Inflammatory macrophage treated with lipopolysaccharide for 1 hour (primary cell): Measurements from ENCODE around the gene DHCR7.

ENCODE experiments used
- DNase-seq, 2 donors: peaks; one replicate each; pipeline ENCODE4 v3.0.0-alpha.2; 2020 to 2022

DHCR7 gene

DNA sequence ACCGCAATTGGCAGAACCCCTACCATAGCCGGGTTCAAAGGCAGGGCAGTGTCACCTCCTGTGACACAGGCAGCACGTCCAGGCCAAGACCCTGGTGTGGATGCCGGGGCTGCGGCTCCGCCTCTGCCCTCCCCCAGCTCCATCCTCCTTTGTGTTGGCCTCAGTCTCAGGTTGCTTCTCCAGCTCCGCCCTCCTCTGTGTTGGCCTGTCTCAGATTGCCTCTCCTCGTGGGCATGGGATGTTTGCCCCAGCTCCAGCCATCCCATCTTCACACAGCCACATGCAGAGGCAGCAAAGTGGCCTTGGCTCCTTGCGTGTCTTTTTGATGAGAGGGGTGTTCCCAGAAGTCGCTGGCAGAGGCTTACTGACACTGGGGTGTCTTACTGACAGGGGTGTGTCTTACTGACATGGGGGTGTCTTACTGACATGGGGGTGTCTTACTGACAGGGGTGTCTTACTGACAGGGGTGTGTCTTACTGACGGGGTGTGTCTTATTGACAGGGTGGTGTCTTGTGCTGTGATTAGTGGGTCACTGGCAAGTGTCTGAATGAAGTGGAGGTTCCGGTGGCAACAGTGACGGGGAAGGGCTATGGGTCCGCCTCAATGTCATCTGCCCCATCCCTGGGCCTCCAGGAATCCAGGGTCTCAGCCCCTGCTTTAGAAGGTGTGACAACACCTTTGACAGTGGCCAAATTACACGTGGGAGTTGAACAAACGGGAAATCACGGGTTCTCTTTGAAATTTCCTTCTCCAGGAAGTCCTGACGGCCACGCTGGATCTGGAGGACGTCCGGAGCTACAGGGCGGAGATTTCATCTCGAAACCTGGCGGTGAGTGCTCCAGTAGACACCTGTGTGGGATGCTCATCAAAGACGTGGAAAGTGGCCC, 29.7 kb upstream of the DHCR7 start:
- DNase-seq: no peak

DNA sequence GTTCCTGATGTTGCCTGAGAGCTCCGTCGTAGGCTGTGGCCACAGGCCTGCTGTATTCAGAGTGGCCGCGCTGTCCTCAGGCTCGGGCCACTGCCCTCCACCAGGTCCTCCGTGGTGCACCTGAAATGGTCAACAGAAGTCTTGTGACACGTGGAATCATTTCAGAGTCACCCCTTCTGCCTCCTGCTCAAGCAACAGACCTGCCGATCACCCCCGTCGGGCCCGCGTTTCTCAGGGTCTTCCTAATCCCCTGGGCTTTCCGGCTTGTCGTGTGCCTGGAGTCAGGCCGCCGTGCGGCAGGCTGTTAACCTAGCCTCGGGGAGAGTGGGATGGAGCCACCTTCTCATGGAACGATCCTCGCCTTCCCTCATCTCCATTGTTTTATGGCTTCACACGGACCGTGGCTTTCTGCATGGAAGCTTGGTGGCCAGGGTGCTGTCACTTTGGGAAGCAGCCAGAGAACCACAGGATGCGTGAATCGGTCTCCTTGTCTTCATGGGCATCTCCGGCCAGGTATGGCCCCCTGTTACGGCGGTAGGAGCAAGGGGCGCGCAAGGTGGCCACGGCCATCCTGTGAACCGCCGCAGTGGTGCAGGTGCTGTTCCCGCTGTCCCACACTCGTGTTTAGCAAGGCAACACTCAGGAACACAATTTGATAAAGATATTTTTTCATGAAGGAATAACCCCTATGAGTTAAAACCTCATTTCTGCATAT, 28.9 kb upstream of the DHCR7 start:
- DNase-seq: no peak

DNA sequence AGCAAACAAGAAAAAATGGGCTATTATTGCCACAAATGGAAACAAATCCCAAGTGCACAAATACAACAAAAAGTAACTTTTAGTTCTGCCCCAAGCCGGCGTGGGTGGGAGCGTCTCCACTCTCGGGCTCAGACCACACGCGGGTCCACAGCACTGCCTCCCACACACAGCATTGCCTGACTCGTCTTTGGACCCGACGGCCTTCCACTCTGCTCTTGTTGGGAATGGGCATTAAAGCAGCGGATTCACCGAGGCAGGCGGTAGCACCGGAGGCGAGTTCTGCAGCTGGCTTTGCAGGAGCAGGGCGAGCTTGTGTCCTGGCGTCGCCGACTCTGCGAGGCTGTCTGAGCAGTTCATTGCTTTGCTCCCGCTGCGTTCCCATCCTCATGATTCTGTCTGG, 27.8 kb upstream of the DHCR7 start:
- no peak for DNase-seq

DNA sequence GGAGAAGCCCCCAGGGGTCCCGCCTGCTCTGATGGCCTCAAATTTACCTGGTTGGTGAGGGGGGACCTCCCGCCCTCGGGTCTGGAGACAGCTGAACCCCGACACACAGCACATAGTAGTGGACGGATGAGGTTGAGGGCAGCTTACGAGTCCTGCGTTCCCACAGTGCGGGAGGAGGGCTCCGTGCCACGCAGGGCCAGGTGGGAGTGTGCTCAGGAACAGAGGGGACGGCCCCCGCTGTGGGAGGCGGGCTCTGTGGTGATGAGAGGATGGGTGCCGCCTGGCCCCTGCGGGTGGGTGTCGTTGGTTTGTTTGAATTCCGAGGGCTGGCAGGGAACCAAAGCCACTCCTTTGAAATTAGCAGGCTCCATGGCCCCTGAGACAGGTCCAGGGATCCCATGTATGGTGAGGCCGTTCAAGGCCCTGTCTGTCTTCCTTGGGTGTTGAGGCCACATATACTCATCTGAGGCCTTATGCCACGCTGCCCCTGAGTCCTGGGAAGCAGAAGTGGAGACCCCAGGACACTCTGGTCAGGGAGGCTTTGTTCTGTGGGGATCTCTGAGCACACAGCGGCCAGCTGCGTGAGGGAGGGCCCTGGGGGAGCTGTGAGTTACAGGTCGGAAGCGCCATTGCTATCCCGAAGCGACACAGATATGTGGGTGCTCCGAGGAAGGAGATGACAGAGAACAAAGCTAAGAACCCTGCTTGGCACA, 26.7 kb upstream of the DHCR7 start:
- no peak for DNase-seq

DNA sequence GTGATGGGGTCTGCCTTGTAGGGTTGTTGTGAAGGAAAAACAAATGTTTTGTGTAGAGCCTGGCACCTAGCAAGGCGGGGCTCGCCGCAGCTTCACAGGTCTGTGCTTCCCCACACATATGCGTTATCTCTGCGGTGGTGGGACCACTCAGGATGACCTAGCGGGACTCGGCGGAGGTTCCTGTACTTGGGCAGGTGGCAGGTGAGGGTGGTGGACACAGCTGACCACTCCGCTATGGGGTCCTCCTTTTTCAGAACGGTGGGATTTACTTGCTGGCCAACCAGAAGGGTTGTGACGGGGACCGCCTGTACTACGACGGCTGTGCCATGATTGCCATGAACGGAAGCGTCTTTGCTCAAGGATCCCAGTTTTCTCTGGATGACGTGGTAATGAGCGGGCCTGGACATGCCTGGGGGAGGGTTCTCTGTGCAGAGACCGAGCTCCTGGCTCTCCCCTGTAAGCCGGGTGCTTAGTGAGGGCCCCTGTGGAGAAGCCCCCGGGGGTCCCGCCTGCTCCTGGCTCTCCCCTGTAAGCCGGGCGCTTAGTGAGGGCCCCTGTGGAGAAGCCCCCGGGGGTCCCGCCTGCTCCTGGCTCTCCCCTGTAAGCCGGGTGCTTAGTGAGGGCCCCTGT, 26.1 kb upstream of the DHCR7 start:
- no peak for DNase-seq

DNA sequence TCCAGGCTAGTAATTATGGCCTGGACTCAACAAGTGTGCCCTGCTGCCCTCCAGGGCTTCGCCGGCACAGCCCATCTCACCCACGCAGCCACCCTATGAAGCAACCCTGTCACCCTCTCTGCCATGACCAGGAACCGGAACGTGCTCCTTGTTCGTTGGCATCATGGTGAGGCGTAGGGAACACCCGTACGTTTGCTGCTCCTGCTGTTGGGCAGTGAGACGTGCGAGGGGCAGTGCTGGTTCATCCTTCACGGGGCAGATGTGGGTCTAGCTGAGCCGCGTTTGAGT, 25.5 kb upstream of the DHCR7 start:
- DNase-seq: no peak

DNA sequence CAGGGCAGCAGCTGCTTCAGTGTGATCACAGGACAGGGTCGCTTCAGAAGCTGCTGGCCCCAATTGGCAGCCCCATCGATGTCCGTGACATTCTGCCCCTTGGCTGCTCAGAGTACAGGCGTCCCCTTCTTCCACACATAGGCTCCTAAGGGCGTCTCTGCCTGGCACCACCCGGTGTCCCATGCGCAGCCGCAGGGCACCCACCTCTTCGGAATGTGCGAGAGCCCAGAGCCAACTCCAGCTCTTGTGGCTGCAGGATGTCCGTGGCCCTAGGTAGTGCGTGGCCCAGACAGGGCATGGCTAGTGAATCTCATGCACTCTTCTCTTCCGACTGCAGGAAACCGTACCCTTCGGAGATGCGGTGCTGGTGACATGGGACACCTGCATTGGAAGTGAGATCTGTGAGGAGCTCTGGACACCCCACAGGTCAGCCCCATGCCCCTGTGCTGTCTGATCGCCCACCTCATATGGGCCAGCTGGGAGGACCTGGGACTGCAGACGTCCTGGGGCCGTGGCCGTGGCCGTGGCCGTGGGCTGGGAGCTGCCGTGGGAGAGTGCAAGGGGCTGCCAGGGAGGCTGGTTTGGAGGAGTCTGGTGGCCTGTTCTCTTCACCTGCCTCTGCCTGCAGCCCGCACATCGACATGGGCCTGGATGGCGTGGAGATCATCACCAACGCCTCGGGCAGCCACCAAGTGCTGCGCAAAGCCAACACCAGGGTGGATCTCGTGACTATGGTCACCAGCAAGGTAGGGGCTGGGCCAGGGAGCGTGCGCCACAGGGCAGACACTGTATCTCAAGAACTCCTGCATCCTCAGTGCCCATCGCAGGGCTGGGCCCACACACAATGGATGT, 25.0 kb upstream of the DHCR7 start:
- DNase-seq: no peak

DNA sequence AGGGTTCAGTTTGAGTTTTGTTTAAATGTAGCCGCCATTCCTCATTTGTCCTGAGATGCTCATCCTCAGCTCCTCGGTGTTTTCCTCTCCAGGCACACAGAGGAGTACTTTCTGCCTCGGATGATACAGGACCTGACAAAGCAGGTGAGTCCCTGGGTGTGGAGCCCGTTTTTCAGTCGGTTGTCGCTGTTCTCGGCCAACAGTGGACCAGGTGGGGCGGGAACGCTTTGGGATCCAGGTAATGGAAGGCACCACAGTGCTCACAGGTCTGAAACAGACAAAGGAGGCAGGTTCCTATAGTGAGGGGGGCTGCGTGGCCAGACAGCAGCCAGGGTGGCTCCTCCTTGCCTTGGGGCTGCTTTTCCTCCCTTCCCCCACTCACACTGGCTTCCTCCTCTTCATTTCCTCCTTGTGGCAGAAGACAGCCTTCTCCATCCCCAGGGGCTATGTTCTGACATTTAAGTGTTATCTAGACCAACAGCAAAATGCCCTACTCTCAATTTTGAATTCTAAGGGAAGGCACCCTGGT, 24.2 kb upstream of the DHCR7 start:
- no peak for DNase-seq

DNA sequence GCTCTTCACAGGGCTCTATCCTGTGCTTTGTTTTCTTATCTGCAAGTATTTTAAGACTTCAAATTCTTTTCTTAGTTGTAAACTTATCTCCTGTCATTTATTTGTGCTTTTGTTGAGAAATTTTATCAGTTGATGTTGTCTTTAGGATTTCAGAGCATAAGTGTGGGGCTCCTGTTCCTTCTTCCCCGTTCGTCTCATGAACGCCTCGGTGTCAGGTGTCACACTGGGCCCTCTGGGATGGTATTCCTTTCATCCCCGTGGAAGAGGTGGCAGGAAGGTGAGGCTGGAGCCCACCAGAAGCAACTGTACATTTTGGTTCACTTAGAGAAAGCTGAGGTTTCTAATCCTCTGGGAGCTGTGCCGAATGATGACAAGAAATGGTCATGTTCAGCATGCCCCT, 22.8 kb upstream of the DHCR7 start:
- DNase-seq: no peak

DNA sequence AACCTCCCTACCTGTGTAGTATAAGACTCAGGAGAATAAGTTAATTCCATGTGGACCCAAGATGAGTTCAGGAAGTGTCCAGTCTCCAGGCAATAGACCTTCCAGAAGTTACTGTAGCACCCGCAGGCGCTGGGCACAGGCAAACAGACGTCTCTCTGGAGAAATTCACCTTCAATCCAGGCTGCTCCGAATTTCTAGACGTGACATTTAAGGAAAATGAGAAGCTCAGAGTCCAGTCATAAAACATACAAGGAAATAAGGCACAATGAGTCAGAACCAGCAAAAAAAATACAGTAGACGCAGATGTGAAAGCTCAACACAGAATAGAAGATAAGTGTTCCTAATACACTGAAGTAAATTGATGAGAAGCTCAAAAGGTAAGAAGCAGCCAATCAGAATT, 19.0 kb upstream of the DHCR7 start:
- no peak for DNase-seq

DNA sequence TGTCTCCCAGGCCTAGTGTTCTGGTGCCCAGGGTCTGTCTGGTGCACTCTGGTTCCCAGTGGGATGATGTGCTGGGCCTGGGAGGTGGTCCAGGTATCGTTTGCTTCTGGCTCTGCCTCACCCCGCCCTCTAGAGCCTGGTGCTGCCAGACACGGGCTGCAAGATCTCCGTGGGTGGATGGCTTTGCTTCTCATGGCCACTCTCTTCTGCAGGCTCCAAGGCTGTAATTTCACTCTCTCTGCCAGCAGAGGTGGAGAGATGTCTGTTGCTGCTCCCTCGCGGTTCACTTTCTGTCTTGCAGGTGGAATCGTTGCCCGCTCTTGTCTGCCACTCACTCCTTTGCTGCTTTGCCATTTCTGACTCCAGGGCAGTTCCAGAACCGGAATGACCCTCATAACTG, 18.2 kb upstream of the DHCR7 start:
- DNase-seq: no peak

DNA sequence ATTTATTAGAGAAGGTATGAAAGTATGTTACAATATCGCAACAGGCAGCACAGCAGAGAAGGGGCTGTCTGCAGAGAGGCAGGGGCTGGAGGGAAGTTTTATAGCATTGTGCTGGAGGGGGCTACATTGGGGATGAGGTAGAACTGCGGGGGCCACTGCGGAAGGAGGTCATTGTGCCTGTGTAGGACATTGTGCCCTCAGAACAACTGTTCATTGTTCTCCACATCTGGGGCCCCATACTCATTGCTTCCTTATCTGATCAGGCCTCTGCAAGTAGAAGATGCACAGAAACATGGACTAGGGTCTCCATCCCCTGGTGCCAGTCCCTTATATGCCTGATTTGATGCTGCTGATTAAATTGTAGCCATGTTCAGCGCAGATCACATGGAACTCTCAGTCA, 16.9 kb upstream of the DHCR7 start:
- DNase-seq: no peak

DNA sequence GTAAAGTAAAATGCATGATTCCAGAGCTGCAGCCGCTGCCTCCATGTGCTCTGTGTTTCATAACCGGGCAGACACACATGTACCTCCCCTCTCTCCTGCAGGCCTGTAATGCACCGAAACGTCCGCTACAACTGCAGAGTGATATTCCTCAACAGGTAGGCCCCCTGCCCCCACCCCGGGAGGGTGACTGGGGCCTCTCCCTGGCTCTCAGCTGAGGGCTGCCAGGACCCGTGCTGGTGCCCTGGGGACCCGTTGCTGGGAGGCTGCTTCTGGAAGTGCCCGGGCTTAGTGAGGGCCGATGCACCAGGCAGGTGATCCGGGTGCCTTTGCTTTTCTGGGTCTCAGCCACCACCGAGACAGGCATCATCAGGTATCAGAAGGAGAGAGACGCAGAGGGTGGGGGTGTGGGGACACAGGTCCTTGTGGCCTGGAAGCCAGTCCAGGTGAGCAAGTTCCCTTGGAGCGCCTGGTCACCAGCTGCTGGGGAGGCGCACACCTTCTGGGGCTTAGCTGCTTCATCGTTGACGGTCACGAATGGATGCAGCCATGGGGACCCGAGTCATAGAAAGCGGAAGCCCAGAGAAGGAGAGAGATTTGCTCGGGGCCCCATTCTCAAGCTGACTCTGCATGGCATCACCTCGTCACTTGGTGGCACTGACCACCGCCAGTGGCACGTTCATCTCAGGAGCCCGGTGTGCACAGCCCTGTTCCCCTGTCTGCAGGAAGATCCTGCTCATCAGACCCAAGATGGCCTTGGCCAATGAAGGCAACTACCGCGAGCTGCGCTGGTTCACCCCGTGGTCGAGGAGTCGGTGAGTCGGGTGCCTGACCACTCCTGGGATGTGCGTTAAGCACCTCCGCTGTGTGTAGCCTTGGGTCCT, 15.4 kb upstream of the DHCR7 start:
- DNase-seq: no peak

DNA sequence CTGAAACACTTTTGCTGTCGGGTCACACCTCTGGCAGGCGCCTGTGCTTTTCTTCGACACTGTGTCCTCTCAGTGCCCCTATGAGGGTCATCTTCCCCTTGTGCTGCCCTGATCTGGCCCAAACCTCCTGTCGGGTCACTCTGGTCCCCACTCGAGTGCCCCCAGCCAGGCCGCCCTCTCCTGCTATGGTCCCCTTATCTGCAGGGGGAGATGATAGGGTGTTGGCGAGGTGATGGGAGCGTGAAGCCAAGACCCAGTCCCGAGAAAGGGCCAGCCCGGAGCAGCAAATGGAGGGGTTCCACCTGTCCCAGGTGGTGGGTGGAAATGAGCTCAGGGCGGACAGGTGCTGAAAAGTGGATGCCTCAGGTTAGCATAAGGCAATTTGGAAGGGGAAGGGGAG, 14.5 kb upstream of the DHCR7 start:
- no peak for DNase-seq

DNA sequence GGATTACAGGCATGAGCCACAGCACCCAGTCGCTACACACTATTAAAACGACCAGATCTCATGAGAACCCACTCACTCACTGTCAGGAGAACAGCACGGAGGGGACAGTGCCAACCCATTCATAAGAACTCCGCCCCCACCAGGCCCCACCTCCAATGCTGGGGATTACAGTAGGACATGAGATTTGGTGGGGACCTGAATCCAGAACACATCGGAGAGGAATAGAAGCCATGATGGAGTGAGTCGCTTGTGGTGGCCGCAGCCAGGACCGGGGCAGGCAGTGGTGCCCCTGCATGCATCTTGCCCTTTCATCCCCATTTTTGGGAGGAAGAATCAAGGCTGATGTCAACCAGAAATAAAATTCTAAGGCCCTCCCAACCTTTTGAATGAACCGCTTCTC, 13.5 kb upstream of the DHCR7 start:
- no peak for DNase-seq

DNA sequence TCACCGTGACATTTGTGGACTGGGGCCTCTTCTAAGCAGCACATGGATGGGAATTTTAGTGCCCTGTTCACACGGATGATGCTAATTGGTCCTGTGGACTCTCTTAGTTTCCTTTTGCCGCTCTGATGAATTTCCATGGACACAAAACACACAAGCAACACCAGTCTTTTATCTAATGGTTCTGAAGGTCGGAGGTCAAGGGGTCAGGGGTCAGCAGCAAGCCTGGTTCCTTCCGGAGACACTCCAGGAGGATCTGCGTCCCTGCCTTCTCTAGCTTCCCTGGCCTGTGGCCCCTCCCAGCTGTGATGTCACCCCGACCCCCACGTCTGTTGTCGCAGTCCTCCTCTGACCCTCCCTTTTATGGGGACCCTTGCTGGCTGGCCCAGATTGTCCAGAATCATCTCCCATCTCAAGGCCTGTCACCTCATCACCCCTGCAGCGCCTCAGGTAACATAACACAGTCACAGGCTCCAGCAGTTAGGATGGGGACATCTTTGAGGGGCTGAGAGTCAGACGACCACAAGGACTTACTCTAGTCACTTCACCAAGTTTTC, 11.7 kb upstream of the DHCR7 start:
- no peak for DNase-seq

DNA sequence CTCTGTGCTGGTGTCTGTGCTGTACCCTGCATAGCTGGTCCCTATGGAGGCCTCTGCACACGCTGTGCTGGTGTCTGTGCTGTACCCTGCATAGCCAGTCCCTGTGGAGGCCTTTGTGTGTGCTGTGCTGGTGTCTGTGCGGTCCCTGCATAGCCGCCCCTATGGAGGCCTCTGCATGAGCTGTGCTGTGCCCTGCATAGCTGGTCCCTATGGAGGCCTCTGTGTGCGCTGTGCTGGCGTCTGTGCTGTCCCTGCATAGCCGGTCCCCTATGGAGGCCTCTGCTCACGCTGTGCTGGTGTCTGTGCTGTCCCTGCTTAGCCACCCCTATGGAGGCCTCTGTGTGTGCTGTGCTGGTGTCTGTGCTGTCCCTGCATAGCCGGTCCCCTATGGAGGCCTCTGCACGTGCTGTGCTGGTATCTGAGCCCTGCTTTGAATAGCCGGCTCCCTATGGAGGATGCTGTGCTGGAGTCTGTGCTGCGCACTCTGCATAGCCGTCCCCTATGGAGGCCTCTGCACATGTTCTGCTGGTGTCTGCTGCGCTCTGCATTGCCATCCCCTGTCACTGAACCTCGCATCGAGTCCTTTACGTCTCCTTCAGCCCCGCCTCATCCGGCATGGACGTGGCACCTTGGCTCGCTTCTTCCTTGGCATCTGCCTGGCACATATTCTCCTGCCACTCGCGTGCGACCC, 11.0 kb upstream of the DHCR7 start:
- DNase-seq: no peak

DNA sequence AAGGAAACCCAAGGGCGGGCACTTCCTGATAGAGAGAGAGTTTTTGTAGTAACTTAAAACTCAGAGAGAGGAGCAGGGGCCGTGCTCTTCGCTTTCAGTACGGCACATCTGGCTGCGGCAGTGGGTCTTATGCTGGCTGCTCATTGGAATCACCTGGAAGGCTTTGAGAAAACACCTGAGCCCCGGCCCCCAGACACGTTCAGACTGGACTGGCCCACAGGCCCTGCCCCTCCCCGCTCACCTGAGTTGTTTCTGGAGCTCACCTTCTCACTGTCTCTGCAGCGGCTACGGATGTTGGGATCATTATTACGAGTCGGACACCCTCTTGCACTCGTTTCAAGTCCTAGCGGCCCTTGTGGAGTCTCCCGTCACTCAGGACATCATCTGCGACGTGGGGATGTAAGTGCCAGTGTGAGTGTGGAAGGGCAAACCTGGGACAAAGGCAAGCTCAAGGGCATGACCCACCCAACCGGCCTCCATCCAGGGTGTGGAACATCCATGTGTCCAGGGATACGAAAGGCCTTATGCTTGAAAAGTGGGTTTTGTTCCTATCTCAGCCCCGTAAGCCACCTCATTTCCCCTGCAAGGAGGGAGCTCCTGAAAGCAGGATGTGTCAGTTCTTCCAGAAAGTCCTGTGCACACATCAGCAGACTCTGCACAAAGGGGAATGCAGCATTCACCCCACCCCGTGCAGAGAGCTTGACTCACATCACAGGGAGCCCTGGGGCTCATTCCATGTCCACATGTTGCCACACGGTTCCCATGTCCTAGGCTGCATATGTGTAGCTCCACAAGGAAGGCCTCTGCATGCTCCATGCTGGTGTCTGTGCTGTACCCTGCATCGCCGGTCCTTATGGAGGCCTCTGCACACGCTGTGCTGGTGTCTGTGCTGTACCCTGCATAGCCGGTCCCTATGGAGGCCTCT, 10.2 kb upstream of the DHCR7 start:
- no peak for DNase-seq

DNA sequence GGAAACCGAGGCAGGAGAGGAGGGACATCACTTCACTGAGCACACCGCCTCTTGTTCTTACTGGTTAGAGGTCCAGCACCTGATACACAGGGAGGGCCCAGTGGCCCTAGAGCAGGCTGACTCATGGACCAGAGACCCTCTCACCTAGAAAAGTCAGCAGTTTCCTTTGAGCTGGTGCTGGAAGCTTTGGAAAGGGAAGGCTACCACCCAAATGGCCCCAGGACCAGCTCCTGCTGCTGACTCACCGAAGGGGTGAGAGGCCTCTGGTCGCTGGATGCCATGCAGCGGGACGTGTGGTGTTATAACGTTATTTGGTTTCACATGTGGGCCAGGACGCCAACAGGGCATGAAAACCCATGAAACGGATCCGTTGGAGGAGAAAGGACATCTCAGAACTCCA, 8.6 kb upstream of the DHCR7 start:
- DNase-seq: no peak
